ENCODE measurements around the gene TBCCD1. TPM values are rescaled to one million over a fixed set of nuclear protein-coding genes. Genes with fewer than 3 reads are reported as not detected.

The TBCCD1 gene
- total RNA-seq, 4 donors from 2014 or later = 10.1 to 14.3 (median 12.3) TPM

- TF ChIP-seq CTCF (IDR thresholded peaks at IDR 0.05; ENCODE audit: low read depth) = no peak
Observed at GRCh38 chr3:186566772-186567071, 417 bp downstream of the TBCCD1 start.

GRCh38 chr3:186564586-186564985, 2.6 kb downstream of the TBCCD1 start:
- no peak for TF ChIP-seq CTCF (IDR thresholded peaks at IDR 0.05; ENCODE audit: low read depth)

- no peak for TF ChIP-seq CTCF (IDR thresholded peaks at IDR 0.05; ENCODE audit: low read depth)
Observed at GRCh38 chr3:186552408-186553031, 14.6 kb downstream of the TBCCD1 start.

GRCh38 chr3:186551387-186551786, 15.8 kb downstream of the TBCCD1 start:
- TF ChIP-seq CTCF (IDR thresholded peaks at IDR 0.05; ENCODE audit: low read depth) = no peak

GRCh38 chr3:186549497-186549896, 17.6 kb downstream of the TBCCD1 start:
- TF ChIP-seq CTCF (IDR thresholded peaks at IDR 0.05; ENCODE audit: low read depth) = no peak

GRCh38 chr3:186544281-186544680, 22.9 kb downstream of the TBCCD1 start, which contains the start of gene CRYGS:
Gene CRYGS, minus strand, starts transcription at chr3:186544380. Its CDS starts 54 bp downstream, at chr3:186544326.
- no peak for TF ChIP-seq CTCF (IDR thresholded peaks at IDR 0.05; ENCODE audit: low read depth)

GRCh38 chr3:186540835-186541226, 26.3 kb downstream of the TBCCD1 start:
- no peak for TF ChIP-seq CTCF (IDR thresholded peaks at IDR 0.05; ENCODE audit: low read depth)
